NCI-H82 treated with DMSO at 0.1 percent for 48 hours (cell line): ENCODE measurements around the gene CSF1.
"Not testable (repeated sequence)": the region's sequence is repeated elsewhere in the genome, so short reads cannot be mapped to it uniquely, and the experiment has no call there.

Experiments
- DNase-seq: peaks from one replicate; lab custom pipeline; 2025; ENCODE audit not compliant: unreplicated experiment; lab: John Stamatoyannopoulos, UW

The CSF1 gene, protein sequence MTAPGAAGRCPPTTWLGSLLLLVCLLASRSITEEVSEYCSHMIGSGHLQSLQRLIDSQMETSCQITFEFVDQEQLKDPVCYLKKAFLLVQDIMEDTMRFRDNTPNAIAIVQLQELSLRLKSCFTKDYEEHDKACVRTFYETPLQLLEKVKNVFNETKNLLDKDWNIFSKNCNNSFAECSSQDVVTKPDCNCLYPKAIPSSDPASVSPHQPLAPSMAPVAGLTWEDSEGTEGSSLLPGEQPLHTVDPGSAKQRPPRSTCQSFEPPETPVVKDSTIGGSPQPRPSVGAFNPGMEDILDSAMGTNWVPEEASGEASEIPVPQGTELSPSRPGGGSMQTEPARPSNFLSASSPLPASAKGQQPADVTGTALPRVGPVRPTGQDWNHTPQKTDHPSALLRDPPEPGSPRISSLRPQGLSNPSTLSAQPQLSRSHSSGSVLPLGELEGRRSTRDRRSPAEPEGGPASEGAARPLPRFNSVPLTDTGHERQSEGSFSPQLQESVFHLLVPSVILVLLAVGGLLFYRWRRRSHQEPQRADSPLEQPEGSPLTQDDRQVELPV

DNA sequence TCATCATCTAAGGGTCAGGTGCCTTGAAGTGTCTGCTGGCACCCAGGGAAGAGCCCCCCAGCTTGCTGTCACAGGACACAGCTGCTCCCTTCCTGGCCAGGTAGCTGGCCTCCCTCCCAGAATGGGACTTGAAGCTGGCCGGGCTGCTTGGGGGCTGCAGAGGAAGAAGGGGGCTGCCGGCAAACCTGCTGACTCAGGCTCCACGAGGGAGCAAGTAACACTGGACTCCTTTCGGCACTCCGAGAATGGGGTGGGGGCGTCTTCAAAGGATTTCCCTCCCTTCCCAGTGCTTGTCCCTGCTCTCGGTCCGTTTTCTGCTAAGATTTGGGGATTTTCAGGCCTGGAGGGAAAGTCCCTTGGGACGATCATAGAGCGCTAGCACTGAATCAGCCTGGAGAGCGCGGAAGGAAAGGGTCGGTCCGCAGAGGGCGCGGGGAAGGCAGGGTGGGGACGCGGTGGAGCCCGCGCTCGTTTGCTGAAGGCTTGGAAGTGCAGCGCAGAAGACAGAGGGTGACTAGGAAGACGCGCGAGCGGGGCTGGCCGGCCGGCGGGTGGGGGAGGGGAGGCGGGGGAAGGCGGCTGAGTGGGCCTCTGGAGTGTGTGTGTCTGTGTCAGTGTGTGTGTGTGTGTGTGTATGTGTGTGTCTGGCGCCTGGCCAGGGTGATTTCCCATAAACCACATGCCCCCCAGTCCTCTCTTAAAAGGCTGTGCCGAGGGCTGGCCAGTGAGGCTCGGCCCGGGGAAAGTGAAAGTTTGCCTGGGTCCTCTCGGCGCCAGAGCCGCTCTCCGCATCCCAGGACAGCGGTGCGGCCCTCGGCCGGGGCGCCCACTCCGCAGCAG is at the start of gene CSF1:
Gene CSF1 (plus strand): TSS at position 727 of the 840 bp plus-strand sequence. CDS start 175 bp downstream, outside the sequence.
- no peak for DNase-seq

- DNase-seq: not testable (repeated sequence)
These were observed 49.0 kb upstream of the CSF1 start for GRCh38 chr1:109861616-109862015.

DNA sequence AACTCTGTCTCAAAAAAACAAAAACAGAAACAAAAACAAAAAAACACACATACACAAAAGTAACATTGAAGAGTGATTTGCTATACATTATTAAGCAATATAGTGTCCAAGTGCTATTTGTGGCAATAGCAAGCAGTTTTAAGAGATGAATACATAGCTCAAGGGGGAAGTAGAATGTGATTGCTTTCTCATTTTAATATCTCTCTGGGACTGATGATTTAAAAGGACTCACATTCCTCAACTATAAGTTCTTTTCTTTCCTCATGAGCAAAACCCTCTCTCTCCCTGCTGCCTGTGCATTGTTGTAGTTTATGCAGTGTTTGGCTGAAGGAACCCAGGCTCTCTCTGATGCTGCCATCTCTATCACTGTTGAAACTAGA is 47.0 kb upstream of the CSF1 start:
- DNase-seq: no peak

DNA sequence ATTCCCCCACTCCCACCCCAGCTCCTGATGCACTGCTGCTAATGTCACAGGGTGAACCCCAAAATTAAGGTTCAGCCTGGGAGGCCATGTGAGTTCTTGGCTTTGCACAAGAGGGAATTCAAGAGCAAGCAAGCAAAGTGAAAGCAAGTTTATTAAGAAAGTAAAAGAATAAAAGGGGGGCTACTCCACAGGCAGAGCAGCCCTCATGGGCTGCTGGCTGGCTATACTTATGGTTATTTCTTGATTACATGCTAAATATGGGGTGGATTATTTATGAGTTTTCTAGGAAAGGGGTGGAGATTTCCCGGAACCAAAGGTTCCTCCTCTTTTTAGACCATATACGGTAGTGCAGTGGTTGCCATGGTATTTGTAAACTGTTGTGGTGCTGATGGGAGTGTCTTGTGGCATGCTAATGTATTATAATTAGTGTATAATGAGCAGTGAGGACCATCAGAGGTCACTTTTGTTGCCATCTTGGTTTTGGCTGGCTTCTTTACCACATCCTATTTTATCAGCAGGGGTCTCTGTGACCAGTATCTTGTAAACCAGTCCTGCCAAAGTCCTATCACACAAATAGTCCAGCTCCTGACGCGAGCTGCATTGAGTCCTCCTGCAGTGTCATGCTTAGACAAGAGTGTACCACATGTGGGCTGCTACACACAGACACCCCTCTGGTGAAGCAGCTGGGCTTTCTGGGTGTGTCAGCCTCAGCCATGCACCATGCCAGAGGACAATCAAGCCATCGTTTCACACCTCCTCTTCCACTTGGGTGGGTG is 46.4 kb upstream of the CSF1 start:
- no peak for DNase-seq

DNA sequence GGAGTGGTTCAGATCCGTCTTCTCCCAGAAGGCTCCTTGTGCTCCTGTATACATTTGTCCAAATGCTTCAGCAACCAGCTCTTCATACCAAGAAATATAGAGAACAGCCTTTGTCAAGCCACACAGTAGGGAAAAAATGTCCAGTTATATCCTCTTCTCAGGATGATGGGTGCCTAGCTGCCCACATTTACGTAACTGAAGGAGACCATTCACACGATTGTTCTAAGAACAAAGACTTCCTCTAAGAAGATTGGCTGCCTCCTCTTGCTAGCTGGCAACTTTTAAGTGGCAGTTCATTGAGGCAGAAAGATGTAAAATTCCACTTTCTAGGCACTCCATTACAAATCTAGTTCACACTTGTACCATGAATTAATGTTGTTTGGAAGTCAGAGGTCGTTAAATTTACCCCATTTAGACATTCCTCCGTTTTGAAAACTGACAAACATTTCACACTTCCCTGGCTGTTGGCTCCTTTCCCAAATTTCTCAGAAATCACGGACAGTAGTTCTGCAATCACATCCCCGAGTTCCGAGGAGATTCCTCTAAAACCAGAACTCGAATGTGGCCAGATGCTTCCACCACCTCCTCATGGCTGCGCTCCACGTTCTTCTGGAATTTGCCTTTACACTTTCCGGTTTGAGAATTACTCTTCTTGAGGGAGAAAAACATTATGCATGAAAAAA is 45.6 kb upstream of the CSF1 start:
- DNase-seq: no peak

- no peak for DNase-seq
These were observed 44.6 kb upstream of the CSF1 start for GRCh38 chr1:109866071-109866470.

DNA sequence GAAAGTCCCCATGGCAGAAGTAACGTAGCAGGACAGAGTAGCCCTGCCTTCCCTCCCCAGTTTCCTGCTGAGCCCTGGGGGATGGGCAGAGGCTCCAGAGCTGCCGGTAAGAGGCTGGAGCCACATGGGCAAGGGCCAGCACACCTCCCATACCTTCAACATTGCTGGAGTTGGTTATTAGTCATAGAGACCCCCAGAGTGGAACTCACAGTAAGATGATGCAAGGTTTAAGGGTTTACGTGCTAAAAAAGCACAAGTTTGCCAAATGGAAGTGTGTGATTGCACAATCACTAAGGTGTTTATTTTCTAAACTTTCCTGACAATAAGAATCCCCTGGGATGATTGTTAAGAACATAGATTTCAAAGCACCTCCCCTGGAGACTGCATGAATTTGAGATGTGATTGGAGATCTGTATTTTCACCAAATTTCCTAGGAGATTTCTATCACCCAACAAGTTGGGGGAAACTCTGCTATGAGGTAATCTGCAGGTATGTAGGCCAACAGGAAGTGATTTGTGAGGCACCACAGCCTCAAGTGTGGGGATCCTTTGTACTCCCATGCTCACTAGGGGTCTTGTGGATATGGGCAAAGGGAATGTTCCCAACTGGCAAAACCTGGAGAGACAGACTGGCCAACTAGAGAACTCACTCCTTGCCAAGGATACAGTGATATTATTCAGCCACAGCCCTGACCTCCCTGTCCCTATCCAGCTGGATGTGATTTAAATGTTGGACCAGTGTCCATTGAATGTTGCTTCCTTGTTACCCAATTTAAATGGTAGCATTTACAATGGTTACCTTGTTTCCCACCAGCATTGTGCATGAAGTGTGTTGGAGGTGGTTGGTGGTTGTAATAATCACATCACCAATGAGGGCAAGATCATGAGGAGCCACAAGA is 37.1 kb upstream of the CSF1 start:
- no peak for DNase-seq

- DNase-seq: no peak
These were observed 36.2 kb upstream of the CSF1 start for GRCh38 chr1:109874445-109874844.

- no peak for DNase-seq
These were observed 34.8 kb upstream of the CSF1 start for GRCh38 chr1:109875874-109876273.

- DNase-seq: no peak
These were observed 33.9 kb upstream of the CSF1 start for GRCh38 chr1:109876617-109877316.

DNA sequence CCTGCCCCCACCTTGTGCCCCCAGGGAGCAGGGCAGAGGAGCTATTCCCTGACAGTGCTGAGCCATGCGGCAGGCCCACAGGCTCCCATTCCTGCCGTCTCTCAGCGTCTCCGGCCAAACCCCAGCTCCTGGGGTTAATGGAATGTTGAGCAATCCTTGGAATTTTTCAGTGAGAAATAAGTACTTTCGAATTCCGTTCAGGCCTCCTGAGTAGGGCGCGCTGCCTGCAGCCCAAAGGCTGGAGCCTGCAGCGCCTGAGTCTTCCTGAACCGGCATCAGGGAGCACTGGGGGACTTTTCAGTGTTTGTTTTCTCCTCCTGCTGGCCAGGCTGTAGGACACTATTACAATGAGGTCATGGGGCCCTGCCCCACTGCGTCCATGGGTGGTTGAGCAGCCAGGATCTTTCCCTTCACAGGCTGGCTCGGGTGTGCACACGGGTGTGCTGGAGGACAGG is 33.3 kb upstream of the CSF1 start:
- no peak for DNase-seq

DNA sequence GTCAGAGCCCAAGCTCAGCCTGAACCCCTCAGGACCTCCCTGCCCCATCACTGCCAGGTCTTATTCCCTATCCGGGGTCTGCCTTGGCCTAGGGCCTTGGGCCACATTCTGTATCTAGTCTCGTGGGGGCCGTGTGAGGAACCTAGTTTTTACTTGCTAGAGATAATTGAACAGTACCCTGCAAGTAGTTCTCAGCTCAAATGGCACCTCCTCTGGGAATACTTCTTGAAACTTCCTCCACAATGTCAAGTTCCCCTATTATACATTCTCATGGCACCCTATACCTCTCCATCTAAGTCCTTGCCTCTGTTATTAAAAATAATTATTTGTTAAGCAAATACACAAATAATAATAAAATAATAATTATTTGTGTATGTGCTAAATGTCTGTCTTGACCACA is 32.9 kb upstream of the CSF1 start:
- no peak for DNase-seq

DNA sequence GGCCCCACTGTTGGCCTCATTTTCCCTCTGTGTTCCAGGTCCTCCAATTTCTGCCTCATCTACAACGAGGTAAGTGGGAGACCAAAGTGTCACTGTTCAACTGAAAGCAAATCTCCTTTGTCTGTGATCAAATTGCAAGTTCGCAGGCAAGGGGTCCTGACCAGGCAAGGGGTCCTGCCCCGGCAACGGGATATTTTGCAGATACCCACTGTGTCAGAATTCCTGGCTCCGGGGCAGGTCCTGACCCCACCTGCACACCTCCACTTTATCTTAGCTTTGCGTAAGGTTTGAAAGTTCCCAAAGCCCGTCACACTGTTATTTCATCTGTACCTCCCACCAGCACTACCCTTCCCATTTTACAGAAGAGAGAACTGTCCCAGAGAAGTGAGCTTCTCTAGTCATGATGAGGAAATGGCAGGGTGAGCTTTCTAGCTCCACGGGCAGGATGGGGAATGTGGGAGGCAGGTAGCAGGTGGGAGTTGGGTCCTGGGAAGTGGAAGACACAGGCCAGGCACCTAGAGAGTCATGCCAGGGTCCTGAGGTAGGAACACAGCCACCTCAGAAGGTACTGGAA is 32.0 kb upstream of the CSF1 start:
- DNase-seq: no peak

DNA sequence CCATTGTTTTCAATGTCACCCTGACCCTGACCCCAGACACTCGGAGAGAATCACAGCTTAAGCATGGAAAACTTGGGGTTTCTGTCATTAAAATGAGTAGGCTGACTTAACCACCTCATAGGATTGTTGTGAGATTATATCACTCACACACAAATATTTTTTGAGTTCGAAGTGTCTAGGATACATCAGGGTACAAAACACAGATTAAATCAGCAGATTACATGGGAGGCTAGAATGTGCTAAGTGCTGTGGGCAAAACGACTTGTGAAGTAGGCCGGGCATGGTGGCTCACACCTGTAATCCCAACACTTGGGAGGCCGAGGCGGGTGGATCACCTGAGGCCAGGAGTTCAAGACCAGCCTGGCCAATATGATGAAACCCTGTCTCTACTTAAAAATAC is 31.3 kb upstream of the CSF1 start:
- not testable (repeated sequence) for DNase-seq

GRCh38 chr1:109879881-109880525 is 30.6 kb upstream of the CSF1 start:
- no peak for DNase-seq

- DNase-seq: no peak
These were observed 29.4 kb upstream of the CSF1 start for GRCh38 chr1:109880971-109881894.

- no peak for DNase-seq
These were observed 28.8 kb upstream of the CSF1 start for GRCh38 chr1:109881906-109882287.
